G401.6 (cell line): ENCODE results near the gene EXOSC3.

Experiments
- FAIRE-seq: peaks from 2 replicates; lab custom pipeline; 2012; peaks lifted over from hg19 to GRCh38; lab: Jason Lieb, UNC

The EXOSC3 gene

DNA sequence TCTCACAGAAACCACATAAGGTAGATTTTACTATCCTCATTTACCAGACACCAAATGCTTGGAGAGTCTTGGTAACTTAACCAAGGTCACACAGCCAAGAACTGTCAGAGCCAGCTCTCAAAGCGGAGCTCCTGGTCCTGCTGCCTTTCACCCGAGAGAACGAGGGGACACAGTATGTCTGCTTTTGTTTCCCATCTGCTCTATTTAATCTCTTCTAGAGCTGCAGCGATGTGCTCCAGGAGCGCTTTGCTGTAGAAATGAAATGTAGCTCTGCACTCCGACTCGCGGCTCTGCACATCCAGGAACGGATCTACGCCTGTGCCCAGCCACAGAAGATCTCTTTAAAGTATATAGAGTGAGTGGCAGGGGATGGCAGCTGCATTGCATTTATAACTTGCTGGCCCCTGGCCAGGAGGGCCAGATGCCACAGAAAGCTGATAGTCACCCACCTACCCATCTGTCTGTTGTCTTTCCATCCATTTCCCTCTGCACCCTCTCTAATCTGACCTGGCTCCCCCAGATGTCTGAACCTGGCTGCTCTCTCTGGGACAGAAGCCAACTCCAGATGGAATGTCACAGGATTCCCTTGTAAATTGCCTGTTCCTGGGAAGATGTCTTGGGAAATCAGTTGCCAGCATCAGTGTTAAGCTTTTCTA lies 52.6 kb downstream of the EXOSC3 start:
- FAIRE-seq: no peak

- no peak for FAIRE-seq
These were observed 54.0 kb downstream of the EXOSC3 start for GRCh38 chr9:37730839-37731238.

DNA sequence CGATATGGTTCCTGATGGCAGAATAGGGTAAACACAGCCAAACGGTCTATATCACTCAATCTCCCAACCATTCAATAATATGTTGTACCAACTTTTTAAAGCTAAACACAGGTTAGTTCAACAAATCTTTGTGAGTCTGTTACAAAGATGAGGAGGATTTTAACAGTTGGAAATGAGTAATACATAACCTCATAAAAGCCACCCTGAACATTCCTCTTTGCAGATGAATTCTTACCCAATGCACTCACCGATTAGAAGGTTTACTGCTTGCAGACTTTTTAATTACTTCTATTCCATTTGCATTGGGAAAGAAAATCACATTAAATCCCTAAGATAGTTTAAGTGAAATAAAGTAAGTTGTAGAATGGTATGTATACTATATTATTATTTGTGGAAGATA lies 54.6 kb downstream of the EXOSC3 start:
- no peak for FAIRE-seq
